HG02852 (cell line): ENCODE data around the gene SLC25A6.
"Not testable (repeated sequence)": the region's sequence is repeated elsewhere in the genome, so short reads cannot be mapped to it uniquely, and the experiment has no call there.

Experiments
- ATAC-seq: cut with Tn5 transposase; IDR thresholded peaks from one replicate; pipeline ENCODE4 v1.9.1; 2021; ENCODE audit warnings: mild to moderate bottlenecking, moderate library complexity; ENCODE audit not compliant: unreplicated experiment

SLC25A6 gene

DNA sequence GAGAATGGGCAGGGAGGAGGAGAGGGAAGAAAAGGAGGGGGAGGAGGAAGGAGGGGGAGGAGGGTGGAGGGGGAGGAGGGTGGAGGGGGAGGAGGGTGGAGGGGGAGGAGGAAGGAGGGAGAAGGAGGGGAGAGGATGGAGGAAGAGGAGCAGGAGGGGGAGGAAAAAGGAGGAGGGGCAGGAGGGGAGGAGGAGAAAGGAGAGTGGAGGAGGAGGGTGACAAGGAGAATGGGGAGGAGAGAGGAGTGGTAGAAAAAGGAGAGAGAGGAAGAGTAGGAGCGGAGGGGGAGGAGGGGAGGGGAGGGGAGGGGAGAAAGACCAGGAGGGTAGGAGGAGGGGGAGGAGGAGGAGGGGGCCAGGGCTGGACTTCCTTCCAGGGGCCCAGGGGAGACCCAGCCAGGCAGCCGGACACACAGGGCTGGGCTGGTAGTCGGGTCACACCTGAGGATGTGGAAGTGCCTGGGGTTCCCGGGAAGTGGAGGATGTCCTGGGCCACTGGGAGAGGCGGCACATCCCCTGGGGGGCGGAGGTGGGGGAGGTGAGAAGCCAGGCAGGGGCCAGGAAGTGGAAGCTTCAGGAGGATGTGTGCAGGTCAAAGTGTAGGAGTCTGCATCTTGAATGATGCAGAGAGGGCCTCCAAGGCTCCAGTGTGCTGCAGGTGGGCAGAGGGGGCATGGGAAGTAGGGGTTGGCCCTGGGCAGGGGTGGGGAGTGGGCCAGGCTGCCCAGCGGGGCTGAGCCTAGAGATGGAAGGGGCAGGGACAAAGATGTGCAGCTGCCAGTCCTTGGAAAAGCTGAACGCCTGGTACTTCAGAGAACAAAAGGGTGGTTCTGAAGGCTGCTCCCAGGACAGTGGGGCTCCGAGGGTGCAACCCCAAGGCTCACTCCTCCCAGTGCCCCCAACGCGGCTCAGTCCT, 36.5 kb downstream of the SLC25A6 start:
- no peak for ATAC-seq

DNA sequence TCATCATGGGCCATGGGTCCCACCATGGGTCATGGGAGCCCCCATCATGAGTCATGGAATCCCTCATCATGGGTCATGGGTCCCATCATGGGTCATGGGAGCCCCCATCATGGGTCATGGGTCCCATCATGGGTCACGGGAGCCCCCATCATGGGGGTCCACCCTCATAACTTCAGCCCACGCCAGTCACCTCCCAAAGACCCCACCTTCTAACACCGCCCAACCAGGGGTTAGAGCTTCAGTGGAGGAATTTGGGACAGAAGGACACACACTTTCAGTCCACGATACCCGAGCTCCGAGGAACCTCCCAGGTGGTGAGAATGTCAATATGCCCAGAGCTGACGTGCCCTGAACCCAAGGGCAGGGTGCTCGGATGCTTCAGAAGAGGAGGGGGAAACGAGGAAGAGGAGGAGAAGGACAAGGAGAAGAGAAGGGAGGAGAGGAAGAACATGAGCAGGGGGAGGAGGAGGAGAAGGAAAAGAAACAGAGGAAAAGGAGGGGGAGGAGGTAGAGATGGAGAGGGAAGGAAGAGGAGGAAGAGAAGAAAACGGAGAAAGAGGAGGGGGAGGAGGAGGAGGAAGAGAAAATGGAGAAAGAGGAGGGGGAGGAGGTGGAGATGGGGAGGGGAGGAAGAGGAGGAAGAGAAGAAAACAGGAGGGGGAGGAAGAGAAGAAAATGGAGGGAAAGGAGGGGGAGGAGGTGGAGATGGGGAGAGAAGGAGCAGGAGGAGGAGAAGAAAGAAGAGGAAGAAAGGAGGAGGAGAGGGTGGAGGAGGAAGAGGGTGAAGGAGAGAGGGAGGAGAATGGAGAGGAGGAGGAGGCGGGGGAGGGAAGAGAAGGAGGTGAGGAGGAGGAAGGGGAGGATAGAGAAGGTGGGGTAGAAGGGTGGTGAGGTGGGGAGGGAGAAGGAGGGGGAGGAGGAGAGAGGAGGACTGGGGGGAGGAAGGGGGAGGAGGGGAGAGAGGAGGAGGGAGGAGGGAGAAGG, 37.6 kb downstream of the SLC25A6 start:
- no peak for ATAC-seq

DNA sequence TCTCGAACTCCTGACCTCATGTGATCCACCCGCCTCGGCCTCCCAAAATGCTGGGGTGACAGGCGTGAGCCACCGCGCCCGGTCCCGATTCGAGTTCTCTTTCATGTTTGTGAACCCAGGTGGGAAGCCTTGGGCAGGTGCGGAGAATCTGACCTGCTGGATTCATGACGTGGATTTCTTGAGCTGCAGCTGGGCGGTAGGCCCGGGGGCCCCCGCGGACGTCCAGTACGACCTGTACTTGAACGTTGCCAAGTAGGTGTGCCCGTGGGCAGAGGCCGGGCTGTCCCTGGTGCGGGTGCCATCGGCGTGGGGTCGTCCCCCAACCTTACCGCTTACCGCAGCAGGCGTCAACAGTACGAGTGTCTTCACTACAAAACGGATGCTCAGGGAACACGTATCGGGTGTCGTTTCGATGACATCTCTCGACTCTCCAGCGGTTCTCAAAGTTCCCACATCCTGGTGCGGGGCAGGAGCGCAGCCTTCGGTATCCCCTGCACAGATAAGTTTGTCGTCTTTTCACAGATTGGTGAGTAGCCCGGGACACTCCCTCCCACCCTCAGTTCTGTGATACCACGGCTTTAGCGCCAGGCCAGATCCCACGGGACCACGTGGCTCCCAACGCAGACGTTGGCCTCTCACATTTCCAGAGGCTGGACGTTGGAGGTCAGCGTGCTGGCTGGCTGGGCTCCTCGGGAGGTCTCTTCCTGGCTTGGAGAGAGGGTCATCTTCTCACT, 39.8 kb downstream of the SLC25A6 start:
- no peak for ATAC-seq

DNA sequence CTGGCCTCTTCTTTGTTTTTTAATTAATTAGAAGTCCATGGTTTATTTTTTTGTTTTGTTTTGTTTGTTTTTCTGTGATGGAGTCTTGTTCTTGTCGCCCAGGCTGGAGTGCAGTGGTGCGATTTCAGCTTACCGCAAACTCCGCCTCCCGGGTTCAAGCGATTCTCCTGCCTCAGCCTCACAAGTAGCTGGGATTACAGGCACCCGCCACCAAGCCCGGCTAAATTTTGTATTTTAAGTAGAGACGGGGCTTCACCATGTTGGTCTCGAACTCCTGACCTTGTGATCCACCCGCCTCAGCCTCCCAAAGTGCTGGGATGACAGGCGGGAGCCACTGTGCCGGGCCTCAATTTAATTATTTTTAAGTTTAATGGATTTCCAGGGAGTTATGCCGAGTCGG, 42.3 kb downstream of the SLC25A6 start:
- not testable (repeated sequence) for ATAC-seq

DNA sequence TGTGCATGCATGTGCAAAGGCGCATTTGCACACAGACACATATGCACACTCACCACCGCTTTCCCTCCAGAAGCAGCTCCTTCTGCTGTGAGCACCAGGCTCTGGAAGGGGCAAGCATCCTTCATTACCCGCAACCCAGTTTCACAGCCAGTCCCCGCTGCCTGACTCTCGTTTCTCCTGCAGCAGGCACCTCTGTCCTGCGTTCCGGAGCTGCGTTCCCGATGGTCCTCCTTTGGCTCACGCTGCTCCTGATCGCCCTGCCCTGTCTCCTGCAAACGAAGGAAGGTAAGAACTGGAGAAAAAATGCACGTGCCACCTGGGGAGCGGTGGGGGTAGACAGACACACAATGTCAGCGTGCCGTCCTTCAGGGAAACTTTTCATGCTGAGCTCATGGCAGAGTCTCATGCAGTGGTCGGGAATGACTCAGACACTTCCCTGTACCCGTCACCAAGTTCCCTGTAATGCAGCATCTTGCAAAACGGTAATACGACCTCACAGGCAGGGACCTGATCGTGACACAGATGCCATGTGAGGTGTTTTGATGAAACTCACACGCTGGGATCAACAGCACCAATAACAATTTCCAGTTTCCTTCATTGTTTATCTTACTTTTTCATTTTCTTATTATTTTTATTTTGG, 50.2 kb downstream of the SLC25A6 start:
- ATAC-seq = no peak

DNA sequence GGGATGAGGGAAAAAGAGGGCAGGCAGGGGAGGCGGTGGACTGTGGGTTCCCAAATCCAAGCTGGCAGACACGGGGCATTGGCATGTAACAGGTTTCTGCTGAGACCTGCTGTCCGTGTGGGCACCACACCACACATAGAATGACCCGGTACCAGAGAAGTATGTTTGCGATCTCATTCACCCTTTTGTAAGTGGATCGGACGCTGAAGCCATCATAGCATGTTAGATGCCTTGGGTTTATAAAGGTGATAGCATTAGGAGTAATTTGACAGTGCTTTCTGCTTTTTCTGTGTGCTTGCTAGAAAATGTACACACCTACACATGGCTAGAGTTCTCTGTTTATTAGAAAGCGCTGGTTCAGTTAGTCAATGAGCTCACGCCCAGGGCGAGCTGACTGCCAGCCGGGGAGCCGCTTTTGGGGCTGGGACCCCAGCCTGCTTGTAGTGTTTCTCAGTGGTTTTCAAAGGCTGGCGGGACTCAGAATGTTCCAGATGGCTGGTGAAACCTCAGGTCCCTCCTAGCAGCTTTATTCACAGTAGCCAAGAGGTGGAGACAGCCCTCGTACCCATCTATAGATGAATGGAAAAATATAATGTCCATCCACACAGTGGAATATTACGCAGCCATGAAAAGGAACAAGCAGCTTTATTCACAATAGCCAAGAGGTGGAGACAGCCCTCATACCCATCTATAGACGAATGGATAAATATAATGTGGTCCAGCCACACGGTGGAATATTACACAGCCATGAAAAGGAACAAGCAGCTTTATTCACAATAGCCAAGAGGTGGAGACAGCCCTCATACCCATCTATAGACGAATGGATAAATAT, 54.7 kb downstream of the SLC25A6 start:
- ATAC-seq = peak; percentile 26

DNA sequence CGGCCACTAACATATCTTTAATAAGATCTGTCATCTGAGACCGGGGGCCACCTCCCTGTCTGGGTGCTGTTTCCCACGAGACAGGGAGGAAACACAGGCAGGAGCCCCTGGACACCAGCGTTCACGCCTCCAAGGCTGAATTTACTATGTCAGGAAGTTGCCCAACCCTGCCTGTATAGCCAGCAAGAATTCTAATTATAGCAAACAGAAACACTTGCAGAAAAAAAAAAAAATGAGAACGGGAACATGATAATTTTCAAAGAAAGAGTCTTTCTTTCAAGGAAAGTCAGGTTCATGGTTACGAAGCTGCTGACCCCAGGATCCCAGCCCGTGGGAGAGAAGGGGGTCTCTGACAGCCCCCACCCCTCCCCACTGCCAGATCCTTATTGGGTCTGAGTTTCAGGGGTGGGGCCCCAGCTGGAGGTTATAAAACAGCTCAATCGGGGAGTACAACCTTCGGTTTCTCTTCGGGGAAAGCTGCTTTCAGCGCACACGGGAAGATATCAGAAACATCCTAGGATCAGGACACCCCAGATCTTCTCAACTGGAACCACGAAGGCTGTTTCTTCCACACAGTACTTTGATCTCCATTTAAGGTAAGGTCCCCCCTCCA, 55.5 kb downstream of the SLC25A6 start, which contains the start of gene IL3RA:
TSS of gene IL3RA (plus strand) at position 455 of the 613 bp plus-strand sequence. CDS start 4,981 bp downstream, outside the sequence.
- peak; percentile 69 for ATAC-seq
